Endometrium (tissue), 2 donors: ENCODE measurements around the gene FYN.

ENCODE experiments used
- FAIRE-seq: peaks from 2 replicates; lab custom pipeline; 2012; peaks lifted over from hg19 to GRCh38; lab: Jason Lieb, UNC
- donor health status: control.
- donor health status: control.

FYN gene

DNA sequence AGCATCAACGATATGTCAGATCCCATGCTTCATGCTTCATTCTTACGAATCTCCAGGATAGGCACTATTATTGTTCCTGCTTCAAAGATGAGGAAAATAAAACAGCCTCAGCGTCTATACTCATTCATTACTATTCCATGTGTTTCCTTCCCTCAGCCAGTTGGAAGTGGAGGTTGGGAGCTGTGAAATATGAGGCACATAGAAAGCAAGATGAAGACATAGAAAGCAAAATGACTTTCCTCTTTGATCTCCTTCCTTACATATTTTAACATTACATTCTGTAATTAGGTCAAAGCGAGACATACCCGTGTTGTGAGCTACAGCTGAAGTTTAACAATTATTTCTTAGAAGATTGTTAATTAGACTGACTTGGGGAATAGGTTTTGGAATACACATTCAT lies 125.4 kb downstream of the FYN start:
- no peak for FAIRE-seq

GRCh38 chr6:111747396-111747795 lies 125.9 kb downstream of the FYN start:
- FAIRE-seq = no peak

DNA sequence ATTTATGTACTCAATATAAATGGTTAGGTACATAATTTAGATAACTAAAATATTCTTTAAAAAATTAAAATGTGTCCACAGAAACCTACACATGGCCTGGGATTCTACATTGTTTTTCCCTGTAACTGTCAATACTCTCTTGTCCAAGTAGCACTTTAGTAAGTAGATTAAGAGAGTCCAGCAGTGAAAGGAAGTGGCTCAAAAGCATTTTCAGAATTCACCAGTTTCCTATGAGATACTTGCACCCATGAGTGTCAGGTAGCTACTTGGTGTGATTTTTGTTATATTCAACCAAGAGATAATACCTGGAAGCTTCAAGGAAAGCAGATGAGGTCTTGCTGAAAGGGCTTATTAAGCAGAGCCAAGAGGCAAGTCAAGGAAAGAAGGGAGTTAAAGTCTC lies 126.3 kb downstream of the FYN start:
- no peak for FAIRE-seq

DNA sequence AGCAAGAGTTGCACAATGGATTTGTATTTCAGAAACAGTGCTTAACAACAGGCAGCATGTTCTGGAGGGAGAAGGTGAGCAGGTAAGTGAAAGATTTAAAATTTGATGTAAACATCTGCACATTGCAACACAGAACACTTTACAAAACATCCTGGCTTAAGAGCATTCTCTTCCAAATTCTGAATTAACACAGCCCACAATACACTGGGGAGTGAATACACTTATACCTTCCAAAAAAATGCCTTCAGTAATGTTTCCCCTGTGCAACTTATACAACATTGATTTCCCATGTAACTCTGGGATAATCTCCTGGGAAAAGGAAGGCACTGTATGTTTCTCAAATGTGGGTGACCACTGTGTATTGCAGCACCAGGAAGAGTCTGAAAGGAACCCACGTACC lies 127.6 kb downstream of the FYN start:
- no peak for FAIRE-seq

DNA sequence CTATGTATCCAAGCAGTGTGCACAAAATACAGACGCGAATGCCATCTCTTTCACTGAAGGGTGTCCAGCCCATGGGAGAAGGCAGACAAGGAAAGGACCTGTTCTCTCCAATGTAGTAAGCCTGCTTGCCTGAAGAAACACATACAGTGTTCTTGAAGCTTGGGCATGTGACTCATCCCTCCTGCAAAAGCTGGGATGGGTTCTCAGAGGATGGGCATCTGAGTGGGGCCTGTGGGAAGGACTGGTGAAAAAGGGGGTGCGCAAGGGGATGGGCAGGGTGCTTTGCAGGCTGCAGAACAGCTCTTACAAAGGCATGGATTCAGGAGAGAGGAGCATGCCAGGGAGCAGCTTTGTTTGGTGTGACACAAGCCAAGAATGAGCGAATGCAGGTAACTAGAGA lies 128.1 kb downstream of the FYN start:
- FAIRE-seq = no peak

- no peak for FAIRE-seq
Observed at GRCh38 chr6:111743862-111744692, 129.2 kb downstream of the FYN start.

DNA sequence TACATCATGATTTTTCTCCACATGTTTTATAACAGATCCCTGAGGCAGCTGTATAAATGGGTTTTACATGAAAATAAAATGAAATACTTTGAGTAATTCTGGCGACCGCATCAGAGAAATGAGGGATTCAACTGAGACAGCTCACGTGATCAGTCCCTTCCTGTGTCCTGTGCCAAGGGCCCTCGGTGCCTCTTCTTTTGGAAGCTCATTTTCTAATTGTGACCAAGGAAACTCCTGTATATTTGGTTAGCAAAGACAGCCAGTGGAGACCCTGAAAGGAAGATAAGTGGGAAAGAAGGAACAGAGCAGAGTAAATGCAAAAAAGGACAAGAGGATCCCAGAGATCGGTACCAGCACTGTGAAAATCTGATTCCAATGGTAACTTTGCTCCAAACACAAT lies 129.9 kb downstream of the FYN start:
- no peak for FAIRE-seq

DNA sequence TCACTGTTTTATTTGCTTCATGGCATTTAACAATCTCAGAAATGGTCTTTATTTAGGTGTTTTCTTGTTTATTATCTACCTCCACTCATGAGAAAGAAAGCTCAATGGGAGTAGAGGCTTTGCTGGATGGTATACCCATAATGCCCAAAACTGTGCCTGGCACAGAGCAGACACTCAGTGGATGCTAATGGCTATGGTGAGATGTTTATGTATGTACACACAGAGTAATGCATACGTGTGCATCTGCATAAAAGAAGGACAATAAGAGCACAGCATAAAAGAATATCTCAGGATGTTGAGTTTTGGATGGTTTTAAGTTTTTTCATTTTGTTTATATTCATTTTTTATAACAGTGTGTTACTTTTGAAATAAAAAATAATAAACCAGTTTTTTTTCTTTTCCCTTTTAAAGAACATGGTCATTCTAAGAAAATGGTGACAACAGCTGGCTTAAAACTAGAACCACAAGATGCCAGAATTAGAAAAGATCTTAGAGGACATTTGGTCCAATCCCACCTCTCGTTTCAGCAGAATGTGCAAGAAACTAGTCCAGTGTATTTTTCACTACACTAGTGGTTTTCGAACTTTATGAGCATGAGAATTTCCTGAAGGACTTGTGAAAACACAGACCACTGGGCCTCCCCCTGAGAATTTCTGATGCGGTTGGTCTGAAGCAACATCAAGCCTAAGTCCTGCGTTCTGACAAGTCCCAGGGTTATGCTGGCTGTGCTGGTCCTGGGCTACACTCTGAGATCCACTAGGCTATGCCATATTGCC lies 131.9 kb downstream of the FYN start:
- FAIRE-seq = no peak

DNA sequence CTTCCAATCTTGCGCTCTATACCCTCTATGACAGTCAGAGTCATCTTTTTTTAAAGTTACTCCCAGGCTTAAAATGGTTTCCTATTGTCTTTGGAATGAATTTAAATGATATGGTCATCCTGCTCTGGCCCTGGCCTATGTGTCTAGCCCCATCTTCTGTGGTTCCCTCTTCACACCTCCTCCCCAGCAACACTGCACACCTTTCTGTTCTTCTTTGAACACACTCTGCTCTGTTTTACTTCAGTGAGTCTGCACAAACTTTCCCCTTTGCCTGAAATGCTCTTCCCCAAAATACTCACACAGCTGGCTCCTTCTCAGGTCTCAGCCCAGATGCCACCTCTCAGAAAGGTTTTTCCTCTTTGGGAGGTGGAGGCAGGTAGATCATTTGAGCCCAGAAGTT lies 132.7 kb downstream of the FYN start:
- no peak for FAIRE-seq

DNA sequence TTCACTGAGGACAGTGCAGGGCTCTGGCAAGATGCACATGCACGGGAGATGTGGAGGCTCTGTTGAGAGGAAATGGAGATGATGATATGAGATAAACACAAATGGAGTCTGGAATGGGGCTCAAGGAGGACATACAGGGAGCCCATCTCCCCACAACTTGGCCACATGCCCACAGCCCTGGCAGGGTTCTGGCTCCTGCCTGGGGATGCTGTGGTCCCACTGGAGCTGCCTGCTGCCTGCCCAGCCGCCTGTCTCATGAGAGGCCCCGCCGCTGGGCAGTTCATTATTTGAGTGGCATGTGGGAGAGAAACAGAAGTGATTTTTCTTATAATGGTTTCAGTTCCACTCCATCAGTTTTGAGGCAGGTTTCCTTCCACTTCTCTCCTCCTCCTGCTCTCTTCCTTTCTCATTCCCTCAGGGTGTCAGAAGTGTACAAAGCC lies 134.0 kb downstream of the FYN start:
- FAIRE-seq = no peak

- no peak for FAIRE-seq
Observed at GRCh38 chr6:111738631-111739030, 134.6 kb downstream of the FYN start.

DNA sequence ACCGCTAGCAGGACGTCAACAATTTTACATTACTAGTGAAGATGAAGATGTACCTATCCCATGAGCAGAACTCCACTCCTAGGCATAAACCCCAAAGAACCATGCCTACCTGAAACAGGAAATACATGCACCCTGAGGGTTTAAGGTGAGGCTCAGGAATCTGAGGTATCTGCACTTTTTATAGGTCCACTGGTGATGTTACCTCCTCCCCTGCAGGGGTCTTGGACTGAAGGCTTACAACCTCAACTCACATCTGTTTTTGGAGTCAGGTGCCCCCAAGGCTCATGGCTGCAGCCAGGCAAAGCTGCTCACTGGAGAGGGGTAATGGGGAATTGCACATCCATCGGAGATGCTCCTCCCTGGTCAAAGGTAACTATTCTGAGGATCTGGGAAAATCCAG lies 135.1 kb downstream of the FYN start:
- no peak for FAIRE-seq

DNA sequence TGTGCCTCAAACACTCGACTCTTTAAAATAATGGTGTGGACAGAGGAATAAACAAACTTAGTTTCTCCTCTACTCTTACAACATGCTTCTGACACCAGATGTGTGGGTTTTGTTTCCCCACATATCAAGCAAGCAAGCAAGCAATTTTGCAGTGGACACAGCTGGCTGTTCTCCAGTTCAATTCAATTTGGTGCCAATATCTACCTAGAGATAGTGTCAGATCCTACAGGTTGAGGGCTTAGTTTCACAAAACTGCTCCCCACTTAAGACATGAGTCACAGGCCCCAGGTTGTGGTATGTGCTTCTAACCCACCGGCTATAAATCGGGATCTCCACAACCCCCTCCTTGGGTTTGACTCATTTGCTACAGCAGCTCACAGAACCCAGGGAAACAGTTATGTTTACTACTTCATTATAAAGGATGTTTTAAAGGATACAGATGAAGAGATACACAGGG lies 136.2 kb downstream of the FYN start:
- no peak for FAIRE-seq

GRCh38 chr6:111736005-111736608 lies 137.1 kb downstream of the FYN start:
- FAIRE-seq = no peak

DNA sequence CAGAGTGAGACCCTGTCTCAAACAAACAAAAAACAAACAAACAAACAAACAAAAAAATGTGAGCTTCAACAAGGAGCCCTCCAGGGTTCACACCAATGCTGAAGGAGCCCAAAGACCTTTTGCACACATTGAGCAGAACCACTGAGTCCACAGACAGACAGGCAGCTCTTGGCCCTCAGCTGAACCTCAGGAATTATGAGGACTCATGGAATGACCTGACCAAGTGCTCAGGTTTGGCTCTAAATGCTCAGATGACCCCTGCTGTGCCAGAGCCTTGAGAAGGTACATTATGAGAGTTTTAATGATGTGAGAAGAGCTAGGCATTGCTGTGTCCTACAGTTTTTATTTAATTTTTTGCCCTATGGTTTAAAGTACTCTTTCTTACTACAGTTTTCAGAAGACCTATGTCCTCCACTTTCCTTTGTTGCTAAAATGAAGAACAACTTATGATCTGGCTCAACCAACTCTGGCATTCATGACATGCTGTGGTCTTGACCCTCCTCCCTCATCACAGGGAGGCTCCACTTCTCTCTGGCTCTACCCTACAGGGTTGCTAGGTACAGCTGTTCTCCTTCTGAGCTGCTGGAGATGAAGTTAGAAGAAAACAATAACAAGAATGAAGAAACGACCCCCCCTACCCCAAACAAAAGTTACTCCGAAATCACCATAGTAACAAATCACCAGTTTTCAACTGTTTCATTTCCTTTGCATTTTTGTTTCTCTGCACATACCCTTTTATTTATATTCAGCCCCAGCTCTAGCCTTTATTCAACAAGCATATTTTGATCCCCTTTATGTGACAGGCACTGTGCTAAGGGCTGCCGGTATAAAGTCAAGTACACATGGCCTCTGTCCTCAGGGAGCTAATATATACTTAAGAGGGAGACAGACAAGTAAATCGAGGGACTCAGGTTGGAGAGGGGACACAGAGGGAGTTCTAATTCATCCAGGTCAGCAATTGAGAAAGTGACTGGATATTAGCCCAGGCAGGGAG lies 138.9 kb downstream of the FYN start:
- FAIRE-seq = no peak

DNA sequence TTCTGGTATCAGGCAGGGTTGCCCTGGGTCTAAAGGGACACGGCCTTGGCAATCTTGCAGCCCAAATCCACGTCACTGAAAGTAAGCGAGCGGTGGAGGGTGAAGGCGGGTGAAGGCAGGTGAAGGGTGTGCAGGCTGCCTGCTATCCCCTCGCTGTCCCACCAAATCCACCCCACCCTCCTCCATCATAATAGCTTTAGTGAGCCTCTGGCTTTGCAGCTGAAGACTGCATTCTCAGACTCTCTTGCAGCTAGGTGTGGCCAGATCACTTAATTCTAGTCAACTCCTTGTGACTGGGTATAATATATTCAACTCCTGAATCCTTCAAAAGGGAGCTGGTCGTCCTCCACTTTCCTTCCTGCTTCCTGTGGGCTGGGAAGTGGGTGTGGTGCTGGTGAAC lies 140.9 kb downstream of the FYN start:
- FAIRE-seq = no peak

GRCh38 chr6:111731456-111732195 lies 141.6 kb downstream of the FYN start:
- FAIRE-seq = no peak

DNA sequence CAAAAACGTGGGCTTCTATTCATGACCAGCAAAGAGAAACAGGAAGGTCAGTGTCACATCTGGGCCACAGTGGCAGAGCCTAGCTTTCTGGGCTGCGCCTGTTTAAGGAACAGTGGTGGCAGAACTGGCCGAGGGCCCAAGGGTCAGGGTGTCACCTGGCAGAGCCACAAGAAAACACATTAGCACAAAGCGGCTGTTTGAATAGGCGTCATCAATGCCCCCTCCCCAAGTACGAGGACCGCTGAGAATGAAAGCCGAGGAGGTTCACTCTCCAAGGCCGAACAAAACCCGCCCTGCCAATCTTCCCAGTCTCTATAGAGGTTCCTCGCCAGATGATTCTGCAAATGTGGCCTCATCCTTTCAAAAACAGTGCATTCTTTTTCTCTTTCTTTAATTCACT lies 142.4 kb downstream of the FYN start:
- FAIRE-seq = no peak

- FAIRE-seq = no peak
Observed at GRCh38 chr6:111727802-111728201, 145.4 kb downstream of the FYN start.

DNA sequence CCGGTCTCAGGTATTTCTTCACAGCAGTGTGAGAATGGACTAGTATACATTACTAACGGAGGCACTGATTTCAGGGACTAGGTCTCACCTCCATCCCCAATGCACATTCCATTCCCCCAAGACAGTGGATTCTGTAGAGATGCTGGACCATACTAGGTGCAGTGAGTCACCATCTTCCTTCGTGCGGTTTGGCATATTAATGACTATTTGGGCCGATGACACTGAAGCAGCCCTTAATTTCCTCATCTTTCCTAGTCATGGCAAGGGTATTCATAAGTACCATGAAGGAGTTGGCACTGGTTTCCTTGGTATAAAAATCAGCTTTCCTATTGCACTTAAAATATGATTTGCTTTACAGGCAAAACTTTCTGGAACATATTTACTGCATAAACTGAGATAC lies 146.2 kb downstream of the FYN start:
- no peak for FAIRE-seq
